ENCODE results near the gene ABL1. TPM values are rescaled to one million over a fixed set of nuclear protein-coding genes. Genes with fewer than 3 reads are reported as not detected.

Gene ABL1
- total and polyA plus RNA-seq, 5 donors from 2014 or later, result 5.5 to 33.9 (median 8.6) TPM

GRCh38 chr9:130920762-130921299, 85.8 kb downstream of the ABL1 start:
- no peak for ATAC-seq (ENCODE audit: low read depth in 2 of 2)
- Mint-ChIP-seq H3K36me3 (no peaks in the 10 kb centered on the region), H3K9me3 (no peaks in the 10 kb centered on the region), H3K27ac (no peak overlapping the region), H3K4me1 (no peaks in the 10 kb centered on the region), H3K4me3 (no peak overlapping the region), H3K27me3 (no peaks in the 10 kb centered on the region)
- no peaks in the 10 kb centered on the region for H3K9me3 ChIP-seq (ENCODE audit: control insufficient read depth in 2 of 2, low read length in 2 of 2)
- no peak overlapping the region for H3K27ac ChIP-seq (ENCODE audit: insufficient read depth, low read length, poor library complexity, severe bottlenecking)
- no peaks in the 10 kb centered on the region for H3K36me3 ChIP-seq (ENCODE audit: control insufficient read depth, insufficient read depth, low read length)
- H3K4me1 ChIP-seq (ENCODE audit: control insufficient read depth, insufficient read depth, low read length, poor library complexity, severe bottlenecking), result no peaks in the 10 kb centered on the region
- H3K4me3 ChIP-seq (ENCODE audit: low read depth, low read length), result no peak overlapping the region
- DNase-seq, result no peak
- H3K27me3 ChIP-seq (ENCODE audit: control insufficient read depth, insufficient read depth, low read length), result no peaks in the 10 kb centered on the region

GRCh38 chr9:130921300-130921988, 86.4 kb downstream of the ABL1 start:
- H3K4me1 ChIP-seq (ENCODE audit: control insufficient read depth, insufficient read depth, low read length, poor library complexity, severe bottlenecking), result no peaks in the 10 kb centered on the region
- H3K9me3 ChIP-seq (ENCODE audit: control insufficient read depth in 2 of 2, low read length in 2 of 2), result no peaks in the 10 kb centered on the region
- no peak overlapping the region for H3K4me3 ChIP-seq (ENCODE audit: low read depth, low read length)
- no peaks in the 10 kb centered on the region for H3K27me3 ChIP-seq (ENCODE audit: control insufficient read depth, insufficient read depth, low read length)
- no peak overlapping the region for H3K27ac ChIP-seq (ENCODE audit: insufficient read depth, low read length, poor library complexity, severe bottlenecking)
- no peak for ATAC-seq (ENCODE audit: low read depth in 2 of 2)
- no peak for DNase-seq
- Mint-ChIP-seq H3K4me1 (no peaks in the 10 kb centered on the region), H3K9me3 (no peaks in the 10 kb centered on the region), H3K27me3 (no peaks in the 10 kb centered on the region), H3K36me3 (no peaks in the 10 kb centered on the region), H3K4me3 (no peak overlapping the region), H3K27ac (no peak overlapping the region)
- H3K36me3 ChIP-seq (ENCODE audit: control insufficient read depth, insufficient read depth, low read length), result no peaks in the 10 kb centered on the region

GRCh38 chr9:130921989-130922892, 87.2 kb downstream of the ABL1 start:
- Mint-ChIP-seq H3K27me3 (no peaks in the 10 kb centered on the region), H3K27ac (no peak overlapping the region), H3K4me1 (no peaks in the 10 kb centered on the region), H3K9me3 (no peaks in the 10 kb centered on the region), H3K36me3 (no peaks in the 10 kb centered on the region), H3K4me3 (no peak overlapping the region)
- H3K4me1 ChIP-seq (ENCODE audit: control insufficient read depth, insufficient read depth, low read length, poor library complexity, severe bottlenecking), result no peaks in the 10 kb centered on the region
- H3K27me3 ChIP-seq (ENCODE audit: control insufficient read depth, insufficient read depth, low read length), result no peaks in the 10 kb centered on the region
- ATAC-seq (ENCODE audit: low read depth in 2 of 2) (no peak), DNase-seq (no peak)
- H3K4me3 ChIP-seq (ENCODE audit: low read depth, low read length), result no peak overlapping the region
- H3K9me3 ChIP-seq (ENCODE audit: control insufficient read depth in 2 of 2, low read length in 2 of 2), result no peaks in the 10 kb centered on the region
- H3K27ac ChIP-seq (ENCODE audit: insufficient read depth, low read length, poor library complexity, severe bottlenecking), result no peak overlapping the region
- no peaks in the 10 kb centered on the region for H3K36me3 ChIP-seq (ENCODE audit: control insufficient read depth, insufficient read depth, low read length)

- Mint-ChIP-seq H3K4me1 (no peaks in the 10 kb centered on the region), H3K4me3 (no peak overlapping the region), H3K9me3 (no peaks in the 10 kb centered on the region), H3K27ac (no peak overlapping the region), H3K27me3 (no peaks in the 10 kb centered on the region), H3K36me3 (no peaks in the 10 kb centered on the region)
- DNase-seq (no peak), ATAC-seq (ENCODE audit: low read depth in 2 of 2) (no peak)
- Histone ChIP-seq H3K27me3 (ENCODE audit: control insufficient read depth, insufficient read depth, low read length) (no peaks in the 10 kb centered on the region), H3K4me3 (ENCODE audit: low read depth, low read length) (no peak overlapping the region), H3K36me3 (ENCODE audit: control insufficient read depth, insufficient read depth, low read length) (no peaks in the 10 kb centered on the region), H3K9me3 (ENCODE audit: control insufficient read depth in 2 of 2, low read length in 2 of 2) (no peaks in the 10 kb centered on the region), H3K4me1 (ENCODE audit: control insufficient read depth, insufficient read depth, low read length, poor library complexity, severe bottlenecking) (no peaks in the 10 kb centered on the region), H3K27ac (ENCODE audit: insufficient read depth, low read length, poor library complexity, severe bottlenecking) (no peak overlapping the region)
These were observed 88.0 kb downstream of the ABL1 start for GRCh38 chr9:130922893-130923610.

GRCh38 chr9:130923611-130924447, 88.8 kb downstream of the ABL1 start:
- H3K4me1 Mint-ChIP-seq, result no peaks in the 10 kb centered on the region
- Histone ChIP-seq H3K36me3 (ENCODE audit: control insufficient read depth, insufficient read depth, low read length) (no peaks in the 10 kb centered on the region), H3K4me3 (ENCODE audit: low read depth, low read length) (no peak overlapping the region), H3K4me1 (ENCODE audit: control insufficient read depth, insufficient read depth, low read length, poor library complexity, severe bottlenecking) (no peaks in the 10 kb centered on the region), H3K27me3 (ENCODE audit: control insufficient read depth, insufficient read depth, low read length) (no peaks in the 10 kb centered on the region), H3K27ac (ENCODE audit: insufficient read depth, low read length, poor library complexity, severe bottlenecking) (no peak overlapping the region), H3K9me3 (ENCODE audit: control insufficient read depth in 2 of 2, low read length in 2 of 2) (no peaks in the 10 kb centered on the region)
- no peak overlapping the region for H3K4me3 Mint-ChIP-seq
- DNase-seq, result no peak
- H3K27me3 Mint-ChIP-seq, result no peaks in the 10 kb centered on the region
- no peak overlapping the region for H3K27ac Mint-ChIP-seq
- H3K36me3 Mint-ChIP-seq, result no peaks in the 10 kb centered on the region
- no peaks in the 10 kb centered on the region for H3K9me3 Mint-ChIP-seq
- ATAC-seq (ENCODE audit: low read depth in 2 of 2), result no peak

GRCh38 chr9:130924448-130924788, 89.4 kb downstream of the ABL1 start:
- no peaks in the 10 kb centered on the region for H3K27me3 ChIP-seq (ENCODE audit: control insufficient read depth, insufficient read depth, low read length)
- Mint-ChIP-seq H3K36me3 (no peaks in the 10 kb centered on the region), H3K27ac (no peak overlapping the region), H3K4me3 (no peak overlapping the region), H3K9me3 (no peaks in the 10 kb centered on the region), H3K27me3 (no peaks in the 10 kb centered on the region), H3K4me1 (no peaks in the 10 kb centered on the region)
- no peaks in the 10 kb centered on the region for H3K4me1 ChIP-seq (ENCODE audit: control insufficient read depth, insufficient read depth, low read length, poor library complexity, severe bottlenecking)
- no peak overlapping the region for H3K27ac ChIP-seq (ENCODE audit: insufficient read depth, low read length, poor library complexity, severe bottlenecking)
- H3K4me3 ChIP-seq (ENCODE audit: low read depth, low read length), result no peak overlapping the region
- no peaks in the 10 kb centered on the region for H3K36me3 ChIP-seq (ENCODE audit: control insufficient read depth, insufficient read depth, low read length)
- no peaks in the 10 kb centered on the region for H3K9me3 ChIP-seq (ENCODE audit: control insufficient read depth in 2 of 2, low read length in 2 of 2)
- DNase-seq (no peak), ATAC-seq (ENCODE audit: low read depth in 2 of 2) (no peak)

- no peaks in the 10 kb centered on the region for H3K4me1 ChIP-seq (ENCODE audit: control insufficient read depth, insufficient read depth, low read length, poor library complexity, severe bottlenecking)
- no peaks in the 10 kb centered on the region for H3K36me3 ChIP-seq (ENCODE audit: control insufficient read depth, insufficient read depth, low read length)
- Mint-ChIP-seq H3K9me3 (no peaks in the 10 kb centered on the region), H3K4me3 (no peak overlapping the region), H3K27me3 (no peaks in the 10 kb centered on the region), H3K36me3 (no peaks in the 10 kb centered on the region), H3K4me1 (no peaks in the 10 kb centered on the region), H3K27ac (no peak overlapping the region)
- H3K9me3 ChIP-seq (ENCODE audit: control insufficient read depth in 2 of 2, low read length in 2 of 2), result no peaks in the 10 kb centered on the region
- H3K27me3 ChIP-seq (ENCODE audit: control insufficient read depth, insufficient read depth, low read length), result no peaks in the 10 kb centered on the region
- DNase-seq, result no peak
- no peak overlapping the region for H3K4me3 ChIP-seq (ENCODE audit: low read depth, low read length)
- no peak for ATAC-seq (ENCODE audit: low read depth in 2 of 2)
- no peak overlapping the region for H3K27ac ChIP-seq (ENCODE audit: insufficient read depth, low read length, poor library complexity, severe bottlenecking)
These were observed 90.1 kb downstream of the ABL1 start for GRCh38 chr9:130925050-130925678.
